Heart left ventricle (tissue), 16 donors: Measurements from ENCODE around the gene ZNRD2. TPM values are rescaled to one million over a fixed set of nuclear protein-coding genes. Genes with fewer than 3 reads are reported as not detected.
A peak's percentile ranks its signal among the peaks of the same experiment; 100 is the strongest.

Experiments
- ATAC-seq, 4 donors: fragments of 200-7000 bp; cut with Tn5 transposase; one replicate each; pipeline ENCODE4 v1.9.1; 2020 to 2022; ENCODE audit warnings: moderate library complexity in 4 of 4, mild to moderate bottlenecking in 3 of 4, moderate number of reproducible peaks in 1 of 4
- DNase-seq, 5 donors: peaks; one replicate each; pipeline ENCODE4 v3.0.0-alpha.2; 2020
- H3K27ac ChIP-seq, 12 donors: fragments of 200-600 bp; sonication (generic) in 4 of 12; one replicate each; pipeline versions ENCODE4 v1.5.0 to v1.8.0; 2016 to 2022; ENCODE audit warnings: mild to moderate bottlenecking in 2 of 12
- H3K27me3 ChIP-seq, 9 donors: fragments of 200-600 bp; sonication (generic) in 2 of 9; one replicate each; pipeline versions ENCODE4 v1.5.1 to v1.8.0; 2016 to 2022; ENCODE audit warnings: mild to moderate bottlenecking in 3 of 9
- H3K36me3 ChIP-seq, 9 donors: fragments of 200-600 bp; sonication (generic) in 2 of 9; one replicate each; pipeline versions ENCODE4 v1.5.0 to v1.8.0; 2018 to 2022; ENCODE audit warnings: mild to moderate bottlenecking in 2 of 9
- H3K4me1 ChIP-seq, 12 donors: fragments of 200-600 bp; sonication (generic) in 4 of 12; one replicate each; pipeline versions ENCODE4 v1.5.0 to v1.8.0; 2016 to 2022; ENCODE audit warnings: mild to moderate bottlenecking in 3 of 12
- H3K4me3 ChIP-seq, 12 donors: fragments of 200-600 bp; sonication (generic) in 4 of 12; one replicate each; pipeline versions ENCODE4 v1.5.0 to v1.8.0; 2017 to 2022; ENCODE audit warnings: mild to moderate bottlenecking in 9 of 12, moderate library complexity in 4 of 12
- H3K9me3 ChIP-seq, 12 donors: fragments of 200-600 bp; sonication (generic) in 4 of 12; one replicate each; pipeline versions ENCODE4 v1.5.0 to v1.8.0; 2016 to 2022; ENCODE audit warnings: mild to moderate bottlenecking in 1 of 12
- POLR2A ChIP-seq, 2 donors: fragments of 450-650 bp; IDR thresholded peaks; one replicate each; pipeline ENCODE4 v1.6.1; 2017; ENCODE audit warnings: antibody characterized with exemption in 2 of 2, mild to moderate bottlenecking in 2 of 2, moderate library complexity in 2 of 2
- WGBS, 4 donors: extraction: QIAGEN DNeasy Blood & Tissue Kit in 2 of 4; methylation state at CpG; one replicate each; pipeline versions ENCODE4 v1.1.5 to v1.1.7; 2013 to 2018; 5-methylcytosine and 5-hydroxymethylcytosine counted together
- intact Hi-C, 10 donors: fragments of 100-400 bp; cut with DNase I; formaldehyde crosslinking; loops; one replicate each; pipeline versions ENCODE4 v1.11.1 to v1.14.2; 2022
- polyA plus RNA-seq, 2 donors: library from polyadenylated mRNA; stranded (reverse); fragments of 200-250 nt; gene quantifications; one replicate each; pipeline ENCODE4 v1.2.3, GENCODE V29; 2013
- total RNA-seq, 9 donors: library from RNA; depleted of rRNA in 2 of 9; stranded (reverse); fragments of >200 nt in 2 of 9; fragmentation: NEBNext Ultra II Directional in 3 of 9; extraction: Animal tissue kit (Norgen Biotek cat#: 25700) in 3 of 9; gene quantifications; one replicate each; pipeline versions ENCODE4 v1.1.0 to v1.2.4, GENCODE V29; 2016 to 2023
- TF ChIP-seq, protein P1 (sequence below), 12 donors: fragments of 200-600 bp; sonication (generic) in 4 of 12; IDR thresholded peaks; one replicate each; pipeline versions ENCODE4 v1.5.0 to v1.8.0; 2018 to 2022; ENCODE audit warnings: antibody characterized with exemption in 12 of 12, mild to moderate bottlenecking in 5 of 12
- donor health status: ischemic (EF 13 %, LVEDD 7.1; RV severe dilation, severe dysfunction).
- donor health status: healthy with polysubstance abuse.
- donor health status: DM: no; HTN: yes; CAD: no.
- donor health status: DM: no; HTN: no; CAD: no.
- donor health status: ischemic (EF 25% LVEDD 6.9; RV normal size, moderate dysfunction).
- donor health status: ischemic (EF 25% LVEDD 5.7; RV mildly dilated, moderate dysfunction).
- donor health status: healthy.
- donor health status: DM: yes; HTN: yes; CAD: no.
- donor health status: ischemic (EF 35%, LVEDD 5.7; RV mildly dilated, moderate dysfunction).
- donor health status: nonischemic (EF 11% LVEDD 7.7; RV severe dilation, severe dysfunction).
- donor health status: DM: yes; HTN: yes; CAD: no.
- donor health status: PGD.
- donor health status: ischemic (EF 29% LVEDD 5.4; RV normal size, mild dysfunction).
- donor health status: nonischemic (EF 23%, LVEDD 6.1; RV moderate dilation, normal function).

The ZNRD2 gene
- total and polyA plus RNA-seq, 11 donors = 23.2 to 101 (median 35.7) TPM

DNA sequence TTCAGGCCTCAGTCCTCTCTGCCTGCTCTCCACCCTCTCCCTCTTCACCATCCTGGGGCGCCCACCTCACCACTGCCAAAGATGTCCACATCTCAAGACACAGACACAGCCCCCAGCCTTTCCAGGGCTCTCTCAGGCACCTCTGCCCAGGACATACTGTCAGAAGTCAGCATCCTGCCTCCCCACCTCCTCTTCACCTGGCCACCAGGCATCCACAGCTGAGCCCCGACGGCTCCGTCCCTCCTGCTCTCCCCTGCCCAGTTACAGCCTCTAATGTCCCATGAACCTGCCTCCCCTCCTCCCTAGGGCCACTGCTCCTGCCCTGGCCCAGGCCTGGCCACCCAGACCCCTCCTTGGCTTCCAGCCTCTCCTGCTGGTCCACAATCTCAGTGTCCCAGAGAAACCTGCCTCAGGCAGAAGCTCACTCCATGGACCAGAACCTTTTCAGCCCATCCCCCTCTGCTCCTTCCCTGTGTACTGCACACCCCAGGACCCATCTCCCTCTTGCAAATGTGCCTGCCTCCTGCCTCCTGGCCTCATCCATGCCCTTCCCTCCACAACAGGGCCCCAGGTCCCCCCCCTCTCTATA lies 15.3 kb upstream of the ZNRD2 start:
- no peaks in the 10 kb centered on the region for H3K9me3 ChIP-seq
- WGBS, 4 donors = 77 to 93% (median 84%) methylated on average over 4 of the region's 4 CpGs
- intact Hi-C loops = loop anchor here in 1 of 10 donors (2.0 kb wide), 1 partner anchor 14 kb away; no protein-coding TSS in a partner anchor
- no peak for TF ChIP-seq POLR2A (IDR thresholded peaks at IDR 0.05)
- TF ChIP-seq, protein P1, sequence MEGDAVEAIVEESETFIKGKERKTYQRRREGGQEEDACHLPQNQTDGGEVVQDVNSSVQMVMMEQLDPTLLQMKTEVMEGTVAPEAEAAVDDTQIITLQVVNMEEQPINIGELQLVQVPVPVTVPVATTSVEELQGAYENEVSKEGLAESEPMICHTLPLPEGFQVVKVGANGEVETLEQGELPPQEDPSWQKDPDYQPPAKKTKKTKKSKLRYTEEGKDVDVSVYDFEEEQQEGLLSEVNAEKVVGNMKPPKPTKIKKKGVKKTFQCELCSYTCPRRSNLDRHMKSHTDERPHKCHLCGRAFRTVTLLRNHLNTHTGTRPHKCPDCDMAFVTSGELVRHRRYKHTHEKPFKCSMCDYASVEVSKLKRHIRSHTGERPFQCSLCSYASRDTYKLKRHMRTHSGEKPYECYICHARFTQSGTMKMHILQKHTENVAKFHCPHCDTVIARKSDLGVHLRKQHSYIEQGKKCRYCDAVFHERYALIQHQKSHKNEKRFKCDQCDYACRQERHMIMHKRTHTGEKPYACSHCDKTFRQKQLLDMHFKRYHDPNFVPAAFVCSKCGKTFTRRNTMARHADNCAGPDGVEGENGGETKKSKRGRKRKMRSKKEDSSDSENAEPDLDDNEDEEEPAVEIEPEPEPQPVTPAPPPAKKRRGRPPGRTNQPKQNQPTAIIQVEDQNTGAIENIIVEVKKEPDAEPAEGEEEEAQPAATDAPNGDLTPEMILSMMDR (IDR thresholded peaks at IDR 0.05) = no peak
- DNase-seq = no peak
- no peak overlapping the region for H3K4me3 ChIP-seq
- H3K36me3 ChIP-seq = peaks cover 0 to 38% (median 27%) of the 10 kb centered on the region in 9 donors
- peaks cover 6 to 70% (median 51%) of the 10 kb centered on the region in 12 donors for H3K4me1 ChIP-seq
- ATAC-seq = no peak
- H3K27me3 ChIP-seq = no peaks in the 10 kb centered on the region
- H3K27ac ChIP-seq = peak overlapping the region in 11 of 12 donors; percentile 57 to 98 (median 93)

DNA sequence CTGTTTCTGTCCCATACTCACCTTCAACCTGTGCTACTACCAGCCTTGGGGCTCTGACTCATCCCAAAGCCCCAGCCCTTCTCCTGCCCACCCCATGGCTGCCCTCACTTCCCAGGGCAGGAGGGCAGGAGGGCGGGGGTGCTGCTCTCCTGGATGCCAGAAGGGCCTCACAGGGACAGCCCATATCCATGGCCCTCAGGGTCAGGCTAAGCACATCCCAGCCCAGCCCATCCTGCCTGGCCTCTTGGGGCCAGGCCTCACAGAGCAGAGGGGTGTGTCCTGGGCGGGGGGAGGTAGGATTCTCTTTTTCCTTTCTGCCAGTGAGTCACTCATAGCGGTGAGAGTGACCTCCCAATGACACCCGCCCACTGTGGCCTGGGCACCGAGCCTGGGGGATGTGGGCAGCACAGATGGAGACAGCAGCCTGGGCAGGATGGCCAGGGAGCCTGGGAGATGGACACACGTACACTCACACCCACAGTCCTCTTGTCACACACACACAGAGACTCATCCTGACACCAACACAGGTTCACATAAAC lies 14.5 kb upstream of the ZNRD2 start:
- intact Hi-C loops = loop anchor here in 1 of 10 donors (2.0 kb wide), 1 partner anchor 15 kb away; no protein-coding TSS in a partner anchor
- Histone ChIP-seq H3K4me3 (peak overlapping the region in 3 of 12 donors; percentile 19 to 85 (median 79)), H3K27me3 (no peaks in the 10 kb centered on the region), H3K9me3 (no peaks in the 10 kb centered on the region), H3K36me3 (peaks cover 0 to 31% (median 19%) of the 10 kb centered on the region in 9 donors), H3K27ac (peak overlapping the region in 11 of 12 donors; percentile 57 to 99 (median 94)), H3K4me1 (peaks cover 6 to 79% (median 59%) of the 10 kb centered on the region in 12 donors)
- DNase-seq (peak; percentile 55 to 85 (median 74)), ATAC-seq (peak in 3 of 4 donors; percentile 24 to 51 (median 42))
- 10 to 40% (median 23%) methylated on average over 5 to 6 of the region's 6 CpGs for WGBS, 4 donors
- TF ChIP-seq, protein P1 (IDR thresholded peaks at IDR 0.05) = no peak
- TF ChIP-seq POLR2A (IDR thresholded peaks at IDR 0.05) = peak in 1 of 2 donors; percentile 15

DNA sequence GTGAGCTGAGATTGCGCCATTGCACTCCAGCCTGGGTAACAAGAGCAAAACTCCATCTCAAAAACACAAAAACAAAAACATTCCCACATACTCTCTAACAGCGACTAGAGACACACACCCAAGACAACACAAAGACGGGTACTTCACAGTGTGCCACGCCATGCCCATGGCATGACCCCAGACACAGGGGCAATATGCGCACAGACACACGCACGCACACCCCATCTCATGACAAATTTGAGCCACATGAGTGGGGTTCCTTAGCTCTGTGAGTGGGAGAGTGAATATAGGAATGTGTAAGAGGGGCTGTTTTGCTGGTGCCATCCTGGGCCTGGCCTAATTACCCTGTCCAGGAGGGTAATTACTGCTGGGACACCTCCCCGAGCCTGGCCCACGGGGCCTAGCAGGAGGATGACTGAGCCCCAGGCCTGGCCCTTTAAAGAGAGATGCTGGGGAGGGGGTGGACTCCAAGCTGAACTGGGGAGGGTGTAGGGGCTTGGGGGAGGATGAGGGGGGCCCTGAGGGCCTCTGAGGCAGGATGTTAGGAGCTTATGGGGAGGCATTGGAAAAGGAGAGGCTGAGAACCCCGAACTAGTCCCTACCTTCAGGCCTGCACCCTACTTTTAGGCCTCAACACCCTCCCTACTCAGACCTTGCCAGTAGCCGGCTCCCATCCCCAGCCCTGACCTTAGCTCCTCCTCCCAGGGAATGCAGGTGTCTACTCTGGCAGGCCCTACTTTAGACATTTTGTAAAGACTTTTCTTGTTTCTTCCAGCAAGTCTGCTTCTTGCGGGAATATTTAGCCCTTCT lies 13.6 kb upstream of the ZNRD2 start:
- Histone ChIP-seq H3K27me3 (no peaks in the 10 kb centered on the region), H3K36me3 (peaks cover 0 to 22% (median 10%) of the 10 kb centered on the region in 9 donors), H3K27ac (peak overlapping the region; percentile 86 to 99 (median 96)), H3K4me3 (peak overlapping the region in 11 of 12 donors; percentile 58 to 85 (median 68)), H3K9me3 (no peaks in the 10 kb centered on the region), H3K4me1 (peaks cover 6 to 84% (median 64%) of the 10 kb centered on the region in 12 donors)
- 76 to 82% (median 79%) methylated on average over 12 of the region's 12 CpGs for WGBS, 4 donors
- no peak for TF ChIP-seq POLR2A (IDR thresholded peaks at IDR 0.05)
- TF ChIP-seq, protein P1 (IDR thresholded peaks at IDR 0.05) = no peak
- intact Hi-C loops = no loop called here
- DNase-seq = peak in 1 of 5 donors; percentile 7
- ATAC-seq = no peak
